KMS-11 (cell line): Measurements from ENCODE around the gene FBLN7.

ENCODE experiments used
- H2AFZ ChIP-seq: fragments of 200-600 bp; sonication (generic); 2 replicates; pipeline ENCODE4 v1.6.1; 2016; ENCODE audit warnings: antibody characterized with exemption, mixed run types, low read depth
- H3K27ac ChIP-seq: fragments of 200-600 bp; sonication (generic); 2 replicates; pipeline ENCODE4 v1.6.1; 2016; ENCODE audit warnings: mild to moderate bottlenecking, mixed run types
- H3K27me3 ChIP-seq: fragments of 200-600 bp; sonication (generic); 2 replicates; pipeline ENCODE4 v1.6.1; 2017; ENCODE audit warnings: mild to moderate bottlenecking, low read depth, mixed run types, moderate library complexity; ENCODE audit not compliant: insufficient read depth
- H3K36me3 ChIP-seq: fragments of 200-600 bp; sonication (generic); 2 replicates; pipeline ENCODE4 v1.6.1; 2017; ENCODE audit warnings: mild to moderate bottlenecking, mixed run types; ENCODE audit not compliant: insufficient read depth
- H3K4me1 ChIP-seq: fragments of 200-600 bp; sonication (generic); 2 replicates; pipeline ENCODE4 v1.6.1; 2016; ENCODE audit warnings: mild to moderate bottlenecking, low read depth, mixed run types; ENCODE audit not compliant: poor library complexity, severe bottlenecking
- H3K4me2 ChIP-seq: fragments of 200-600 bp; sonication (generic); 2 replicates; pipeline ENCODE4 v1.7.0; 2016; ENCODE audit warnings: mild to moderate bottlenecking, mixed run types
- H3K4me3 ChIP-seq: fragments of 200-600 bp; sonication (generic); IDR thresholded peaks from 2 replicates; pipeline ENCODE4 v1.6.1; 2017; ENCODE audit warnings: low read depth, low read length, mixed read lengths; ENCODE audit not compliant: insufficient read depth
- H3K79me2 ChIP-seq: fragments of 200-600 bp; sonication (generic); 2 replicates; pipeline ENCODE4 v1.6.1; 2016; ENCODE audit warnings: low read depth, mixed run types; ENCODE audit not compliant: insufficient read depth
- H3K9ac ChIP-seq: fragments of 200-600 bp; sonication (generic); 2 replicates; pipeline ENCODE4 v1.6.1; 2016; ENCODE audit warnings: mild to moderate bottlenecking, mixed run types
- H4K20me1 ChIP-seq: fragments of 200-600 bp; sonication (generic); 2 replicates; pipeline ENCODE4 v1.6.1; 2016; ENCODE audit warnings: mild to moderate bottlenecking, mixed run types; ENCODE audit not compliant: insufficient read depth
- TF ChIP-seq, protein P1 (sequence below): fragments of 200-600 bp; sonication (generic); conservative IDR thresholded peaks from 2 replicates; pipeline ENCODE4 v1.6.1; 2017; ENCODE audit warnings: low read depth, mild to moderate bottlenecking, antibody characterized with exemption, low read length, moderate library complexity, mixed read lengths

Gene FBLN7

GRCh38 chr2:112181571-112182290, 43.5 kb downstream of the FBLN7 start:
- Histone ChIP-seq H3K36me3 (no peaks in the 10 kb centered on the region), H3K27me3 (no peaks in the 10 kb centered on the region), H3K27ac (peak overlapping the region; percentile 78), H3K4me3 (peak overlapping the region; percentile 61), H2AFZ (peak overlapping the region; percentile 59; the same call in 1 of the 2 replicates), H3K79me2 (no peaks in the 10 kb centered on the region), H3K4me1 (peaks cover 33% of the 10 kb centered on the region), H3K9ac (0 out of 2 replicates have a peak overlapping the region, but pooled peaks have one; percentile 41), H3K4me2 (peak overlapping the region; percentile 50; the same call in 1 of the 2 replicates), H4K20me1 (no peaks in the 10 kb centered on the region)
- TF ChIP-seq, protein P1, sequence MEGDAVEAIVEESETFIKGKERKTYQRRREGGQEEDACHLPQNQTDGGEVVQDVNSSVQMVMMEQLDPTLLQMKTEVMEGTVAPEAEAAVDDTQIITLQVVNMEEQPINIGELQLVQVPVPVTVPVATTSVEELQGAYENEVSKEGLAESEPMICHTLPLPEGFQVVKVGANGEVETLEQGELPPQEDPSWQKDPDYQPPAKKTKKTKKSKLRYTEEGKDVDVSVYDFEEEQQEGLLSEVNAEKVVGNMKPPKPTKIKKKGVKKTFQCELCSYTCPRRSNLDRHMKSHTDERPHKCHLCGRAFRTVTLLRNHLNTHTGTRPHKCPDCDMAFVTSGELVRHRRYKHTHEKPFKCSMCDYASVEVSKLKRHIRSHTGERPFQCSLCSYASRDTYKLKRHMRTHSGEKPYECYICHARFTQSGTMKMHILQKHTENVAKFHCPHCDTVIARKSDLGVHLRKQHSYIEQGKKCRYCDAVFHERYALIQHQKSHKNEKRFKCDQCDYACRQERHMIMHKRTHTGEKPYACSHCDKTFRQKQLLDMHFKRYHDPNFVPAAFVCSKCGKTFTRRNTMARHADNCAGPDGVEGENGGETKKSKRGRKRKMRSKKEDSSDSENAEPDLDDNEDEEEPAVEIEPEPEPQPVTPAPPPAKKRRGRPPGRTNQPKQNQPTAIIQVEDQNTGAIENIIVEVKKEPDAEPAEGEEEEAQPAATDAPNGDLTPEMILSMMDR: no peak

DNA sequence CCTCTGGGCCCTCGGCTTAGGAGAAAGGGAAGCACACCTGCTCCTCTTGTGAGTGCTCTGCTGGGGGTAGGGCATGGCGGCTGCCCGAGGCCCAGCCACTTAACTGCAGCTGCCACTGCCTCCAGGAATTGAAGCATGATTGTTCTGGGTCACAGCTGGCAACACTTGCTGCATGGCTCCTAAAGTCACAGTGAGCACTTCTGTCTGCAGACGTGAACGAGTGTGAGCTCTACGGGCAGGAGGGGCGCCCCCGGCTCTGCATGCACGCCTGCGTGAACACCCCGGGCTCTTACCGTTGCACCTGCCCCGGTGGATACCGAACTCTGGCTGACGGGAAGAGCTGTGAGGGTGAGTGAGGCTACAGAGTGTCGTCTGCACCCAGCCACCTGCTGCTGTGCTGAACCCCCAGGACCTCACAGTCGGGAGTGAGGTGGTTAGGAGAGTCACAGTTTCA, 44.4 kb downstream of the FBLN7 start:
- H3K4me3 ChIP-seq: peak overlapping the region; percentile 61
- peak overlapping the region; percentile 41; the same call in 1 of the 2 replicates for H3K9ac ChIP-seq
- H3K27me3 ChIP-seq: no peaks in the 10 kb centered on the region
- peak overlapping the region; percentile 50 for H3K4me2 ChIP-seq
- H3K27ac ChIP-seq: peak overlapping the region; percentile 78
- H3K79me2 ChIP-seq: no peaks in the 10 kb centered on the region
- H4K20me1 ChIP-seq: no peaks in the 10 kb centered on the region
- no peaks in the 10 kb centered on the region for H3K36me3 ChIP-seq
- TF ChIP-seq, protein P1: no peak
- H2AFZ ChIP-seq: peak overlapping the region; percentile 59; the same call in 1 of the 2 replicates
- peaks cover 32% of the 10 kb centered on the region for H3K4me1 ChIP-seq

DNA sequence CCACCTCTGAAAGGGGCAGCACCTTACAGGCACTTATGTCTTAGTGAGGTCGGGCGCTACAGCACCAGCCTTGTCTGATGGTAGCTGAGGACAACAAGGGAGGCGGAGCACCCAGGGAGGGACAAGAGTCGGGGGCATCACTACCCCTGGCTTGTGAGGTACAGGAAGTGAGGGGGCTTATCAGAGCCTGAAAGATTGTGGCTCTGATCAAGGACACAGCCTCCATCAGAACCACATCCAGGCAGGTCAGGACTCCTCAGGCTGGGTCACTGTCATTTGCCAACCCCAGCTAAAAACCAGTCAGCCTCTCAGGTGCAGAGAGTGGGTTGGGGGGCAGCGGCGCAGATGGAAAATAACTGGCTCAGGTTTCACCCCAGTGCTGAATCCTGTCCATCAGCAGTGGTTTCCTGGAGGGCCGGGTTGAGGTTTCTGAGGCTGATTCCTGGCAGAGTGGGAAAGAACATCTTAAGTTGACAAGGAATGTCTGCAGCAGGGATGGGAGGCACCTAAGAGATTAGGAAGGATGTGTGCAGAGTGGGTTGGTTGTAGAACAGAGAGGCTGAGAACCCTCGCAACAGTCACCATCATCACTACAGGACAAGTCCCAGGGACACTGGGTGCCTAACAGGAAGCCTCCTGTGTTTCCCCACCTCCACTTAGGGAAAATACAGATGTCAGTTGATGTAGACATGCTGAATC, 45.3 kb downstream of the FBLN7 start:
- Histone ChIP-seq H3K4me1 (peaks cover 32% of the 10 kb centered on the region), H3K9ac (peak overlapping the region; percentile 41; the same call in 1 of the 2 replicates), H4K20me1 (no peaks in the 10 kb centered on the region), H3K36me3 (no peaks in the 10 kb centered on the region), H3K79me2 (no peaks in the 10 kb centered on the region), H3K4me3 (peak overlapping the region; percentile 22), H3K27me3 (no peaks in the 10 kb centered on the region), H3K4me2 (peak overlapping the region; percentile 50), H2AFZ (peak overlapping the region; percentile 59), H3K27ac (peak overlapping the region; percentile 78)
- TF ChIP-seq, protein P1: no peak

DNA sequence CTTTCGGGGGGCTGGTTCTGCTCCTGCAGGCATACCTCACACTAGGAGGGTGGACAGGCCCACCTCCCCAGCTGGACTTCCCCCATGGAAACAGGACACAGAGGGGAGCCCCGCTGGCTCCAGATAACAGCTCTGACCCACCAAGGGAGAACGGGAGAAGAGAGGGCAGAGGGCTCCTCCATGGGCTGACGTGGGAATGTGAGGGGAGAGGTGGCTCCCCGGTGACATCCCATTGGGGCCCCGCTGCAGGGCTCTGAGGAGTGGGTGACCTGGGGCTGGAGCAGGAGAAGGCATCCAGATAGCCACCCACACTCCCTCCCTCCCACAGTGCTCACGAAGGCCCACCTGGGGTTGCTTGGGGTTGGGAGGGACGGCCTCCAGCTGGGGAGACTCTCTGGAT, 45.9 kb downstream of the FBLN7 start:
- Histone ChIP-seq H3K36me3 (no peaks in the 10 kb centered on the region), H3K4me3 (no peak overlapping the region), H3K79me2 (no peaks in the 10 kb centered on the region), H4K20me1 (no peaks in the 10 kb centered on the region), H3K4me1 (peaks cover 32% of the 10 kb centered on the region), H2AFZ (no peak overlapping the region), H3K27ac (no peak overlapping the region), H3K9ac (no peak overlapping the region), H3K4me2 (no peak overlapping the region), H3K27me3 (no peaks in the 10 kb centered on the region)
- TF ChIP-seq, protein P1: no peak
